K562 (cell line): Measurements from ENCODE around the gene MTTP. TPM values are rescaled to one million over a fixed set of nuclear protein-coding genes. Genes with fewer than 3 reads are reported as not detected.

Source experiments
- ATAC-seq: fragments of 200-7000 bp; cut with Tn5 transposase; 3 replicates; pipeline ENCODE4 v1.9.1; 2020; ENCODE audit warnings: moderate library complexity
- BruUV-seq: library from RNA; stranded (reverse); fragments of 400-500 nt; replicated peaks from 2 replicates; lab custom pipeline; 2021; lab: Mats Ljungman, UMichigan
- CTCF ChIA-PET: fragments of 300-600 bp; formaldehyde crosslinking; extraction: SDS; loops from one replicate; lab custom pipeline; 2021; ENCODE audit warnings: low intra/inter-chr PET ratio; lab: Yijun Ruan, JAX
- POLR2A ChIA-PET: fragments of 300-600, 350-650 bp; sonication (Branson Sonifier 250); formaldehyde crosslinking; extraction: SDS; loops from one replicate; lab custom pipeline; 2021; ENCODE audit warnings: antibody characterized with exemption, inconsistent platforms; lab: Yijun Ruan, JAX
- DNase-seq, 4 experiments: peaks; one replicate each; pipeline versions ENCODE4 v3.0.0 to v3.0.0-alpha.2; 2011 to 2018; ENCODE audit warnings: low spot score in 3 of 4, mixed read lengths in 3 of 4; ENCODE audit errors: extremely low read depth in 1 of 4
- FAIRE-seq: peaks from 2 replicates; lab custom pipeline; 2011; peaks lifted over from hg19 to GRCh38; lab: Jason Lieb, UNC
- H2AFZ ChIP-seq: 2 replicates; pipeline ENCODE4 v1.6.0; 2011; ENCODE audit warnings: low read depth, low read length, control low read depth, inconsistent platforms
- H3K27ac ChIP-seq: fragments of 200-600 bp; 3 replicates; pipeline ENCODE4 v1.8.0; 2011; ENCODE audit warnings: low read depth, mild to moderate bottlenecking, control low read depth, inconsistent platforms, low read length, moderate library complexity, mixed read lengths; ENCODE audit errors: extremely low read depth
- H3K27me3 ChIP-seq, 2 experiments: fragments of 300-600 bp in 1 of 2; 2 replicates in 1 of 2; 3 replicates in 1 of 2; pipeline versions ENCODE4 v1.6.0 to v1.8.0; 2011; ENCODE audit warnings: inconsistent platforms in 2 of 2, low read length in 2 of 2, mild to moderate bottlenecking in 1 of 2, mixed read lengths in 1 of 2, moderate library complexity in 1 of 2; ENCODE audit not compliant: control insufficient read depth in 2 of 2, insufficient read depth in 2 of 2
- H3K36me3 ChIP-seq: fragments of 300-600 bp; 3 replicates; pipeline ENCODE4 v1.8.0; 2011; ENCODE audit warnings: mild to moderate bottlenecking, low read length, inconsistent platforms; ENCODE audit not compliant: control insufficient read depth, insufficient read depth
- H3K4me1 ChIP-seq, 2 experiments: fragments of 200-600 bp in 1 of 2; replicated peaks in 1 of 2; 2 replicates in 1 of 2; 3 replicates in 1 of 2; pipeline versions ENCODE4 v1.5.1 to v1.8.0; 2011; ENCODE audit warnings: inconsistent platforms in 2 of 2, low read length in 2 of 2, mild to moderate bottlenecking in 1 of 2, mixed read lengths in 1 of 2, moderate library complexity in 1 of 2; ENCODE audit not compliant: control insufficient read depth in 2 of 2, insufficient read depth in 2 of 2
- H3K4me2 ChIP-seq: 2 replicates; pipeline ENCODE4 v1.6.1; 2011; ENCODE audit warnings: low read length, control low read depth, inconsistent platforms, mixed read lengths; ENCODE audit not compliant: insufficient read depth
- H3K4me3 ChIP-seq: fragments of 200-600 bp; sonication (generic), shearing (Covaris generic); 2 replicates; pipeline ENCODE4 v1.5.1; 2016; ENCODE audit warnings: control low read depth, inconsistent platforms
- H3K79me2 ChIP-seq: fragments of 200-600 bp; 3 replicates; pipeline ENCODE4 v1.8.0; 2011; ENCODE audit warnings: low read length, inconsistent platforms; ENCODE audit not compliant: control insufficient read depth, insufficient read depth
- H3K9ac ChIP-seq, 2 experiments: 2 replicates each; pipeline versions ENCODE4 v1.6.0 to v1.6.1; 2011; ENCODE audit warnings: low read depth in 2 of 2, low read length in 2 of 2, control low read depth in 1 of 2, inconsistent platforms in 1 of 2, mild to moderate bottlenecking in 1 of 2, mixed read lengths in 1 of 2; ENCODE audit not compliant: insufficient read depth in 1 of 2
- H3K9me1 ChIP-seq: one replicate; pipeline ENCODE4 v1.6.0; 2011; ENCODE audit warnings: inconsistent platforms, mild to moderate bottlenecking, low read length, moderate library complexity; ENCODE audit not compliant: control insufficient read depth, insufficient read depth
- H3K9me3 ChIP-seq: replicated peaks from 2 replicates; pipeline ENCODE4 v1.5.1; 2011; ENCODE audit warnings: low read depth, low read length, inconsistent platforms; ENCODE audit not compliant: control insufficient read depth, insufficient read depth
- H4K20me1 ChIP-seq: replicated peaks from 2 replicates; pipeline ENCODE4 v1.6.1; 2011; ENCODE audit warnings: low read length, inconsistent platforms, mixed read lengths; ENCODE audit not compliant: control insufficient read depth, insufficient read depth
- CEBPG ChIP-seq, 3 experiments: fragments of 200-800 bp in 1 of 3; sonication (Bioruptor generic) in 1 of 3; sonication (generic) in 1 of 3; formaldehyde crosslinking in 1 of 3; IDR thresholded peaks in 2 of 3; conservative IDR thresholded peaks in 1 of 3; 2 replicates each; pipeline versions ENCODE4 v1.6.1 to v1.8.0; 2016 to 2022; ENCODE audit warnings: missing compliant biosample characterization in 2 of 3, missing genetic modification characterization in 2 of 3, mild to moderate bottlenecking in 1 of 3, missing genetic modification reagents in 1 of 3
- in situ Hi-C: fragments of 300-500 bp; cut with MboI; formaldehyde crosslinking; loops from 4 replicates; pipeline ENCODE4 v1.15.0; 2018; ENCODE audit warnings: inconsistent platforms, mixed read lengths
- intact Hi-C: fragments of 100-400 bp; cut with micrococcal nuclease; formaldehyde crosslinking; loops from 2 replicates; pipeline ENCODE4 v1.14.2; 2022
- polyA plus RNA-seq, 8 experiments: library from polyadenylated mRNA; depleted of rRNA in 4 of 8; stranded (reverse) in 5 of 8; unstranded in 3 of 8; fragments of >200 nt; fragmentation: Nextera tagmentation in 2 of 8; fragmentation: Illumina TruSeq in 1 of 8; extraction: Ambion mirVana in 2 of 8; extraction: Trizol in 1 of 8; gene quantifications; 2 replicates each; pipeline versions ENCODE4 v1.2.1 to v1.2.3, GENCODE V29; 2011 to 2014; ENCODE audit warnings: inconsistent platforms in 1 of 8, missing spikeins in 1 of 8
- total RNA-seq, 7 experiments: library from RNA; depleted of rRNA in 6 of 7; stranded (reverse); fragments of >200 nt in 6 of 7; fragmentation: Illumina TruSeq in 2 of 7; extraction: Trizol in 2 of 7; gene quantifications; 2 replicates each; pipeline versions ENCODE4 v1.2.1 to v1.2.3, GENCODE V29; 2011 to 2021; ENCODE audit warnings: low replicate concordance in 1 of 7
- TF ChIP-seq, protein P1 (sequence below): fragments of 450-650 bp; formaldehyde crosslinking; IDR thresholded peaks from 2 replicates; pipeline ENCODE4 v1.4.0; 2022; ENCODE audit warnings: mild to moderate bottlenecking, moderate library complexity
- TF ChIP-seq, protein P2 (sequence below): fragments of 450-650 bp; IDR thresholded peaks from one replicate; pipeline ENCODE4 v1.6.1; 2018; ENCODE audit warnings: mild to moderate bottlenecking, moderate library complexity; ENCODE audit not compliant: partially characterized antibody

The MTTP gene
- total and polyA plus RNA-seq, 9 of the 15 experiments (the other 6 are each of a cell fraction or from before 2014, with no cell fraction given) = 0.01 to 0.29 (median 0.04) TPM; not detected in 2

DNA sequence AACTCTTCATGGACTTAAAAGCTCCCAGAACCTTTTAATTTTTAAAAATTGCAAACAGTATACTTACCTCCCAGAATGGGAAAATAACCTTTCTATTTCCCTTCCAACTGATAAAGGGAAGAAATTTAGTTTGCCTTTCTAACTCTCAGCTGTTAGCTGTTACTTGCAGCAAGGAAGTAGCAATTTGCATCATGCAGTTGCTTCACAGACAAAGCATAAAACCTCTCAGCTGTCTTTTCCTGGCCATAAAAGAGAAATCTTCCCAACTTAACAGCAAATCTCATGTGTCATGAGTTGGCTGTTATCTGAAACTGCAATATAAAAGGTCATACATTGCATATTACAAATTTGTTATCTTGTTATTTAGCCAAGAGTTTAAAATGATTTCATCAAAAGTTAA is 45.4 kb upstream of the MTTP start:
- Histone ChIP-seq H4K20me1 (no peaks in the 10 kb centered on the region), H3K79me2 (no peaks in the 10 kb centered on the region), H3K4me1 (no peaks in the 10 kb centered on the region), H3K36me3 (no peaks in the 10 kb centered on the region), H3K4me2 (no peak overlapping the region), H2AFZ (no peak overlapping the region), H3K9ac (no peak overlapping the region), H3K9me1 (no peaks in the 10 kb centered on the region), H3K9me3 (no peaks in the 10 kb centered on the region), H3K27me3 (0 out of 5 replicates have a peak, but pooled peaks cover 0 to 3% of the 10 kb centered on the region in 2 experiments), H3K4me3 (no peak overlapping the region), H3K27ac (no peak overlapping the region)
- TF ChIP-seq, protein P1, sequence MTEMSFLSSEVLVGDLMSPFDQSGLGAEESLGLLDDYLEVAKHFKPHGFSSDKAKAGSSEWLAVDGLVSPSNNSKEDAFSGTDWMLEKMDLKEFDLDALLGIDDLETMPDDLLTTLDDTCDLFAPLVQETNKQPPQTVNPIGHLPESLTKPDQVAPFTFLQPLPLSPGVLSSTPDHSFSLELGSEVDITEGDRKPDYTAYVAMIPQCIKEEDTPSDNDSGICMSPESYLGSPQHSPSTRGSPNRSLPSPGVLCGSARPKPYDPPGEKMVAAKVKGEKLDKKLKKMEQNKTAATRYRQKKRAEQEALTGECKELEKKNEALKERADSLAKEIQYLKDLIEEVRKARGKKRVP = peak; percentile 72; the same call in 1 of the 2 replicates
- TF ChIP-seq, protein P2, sequence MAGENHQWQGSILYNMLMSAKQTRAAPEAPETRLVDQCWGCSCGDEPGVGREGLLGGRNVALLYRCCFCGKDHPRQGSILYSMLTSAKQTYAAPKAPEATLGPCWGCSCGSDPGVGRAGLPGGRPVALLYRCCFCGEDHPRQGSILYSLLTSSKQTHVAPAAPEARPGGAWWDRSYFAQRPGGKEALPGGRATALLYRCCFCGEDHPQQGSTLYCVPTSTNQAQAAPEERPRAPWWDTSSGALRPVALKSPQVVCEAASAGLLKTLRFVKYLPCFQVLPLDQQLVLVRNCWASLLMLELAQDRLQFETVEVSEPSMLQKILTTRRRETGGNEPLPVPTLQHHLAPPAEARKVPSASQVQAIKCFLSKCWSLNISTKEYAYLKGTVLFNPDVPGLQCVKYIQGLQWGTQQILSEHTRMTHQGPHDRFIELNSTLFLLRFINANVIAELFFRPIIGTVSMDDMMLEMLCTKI = no peak
- no peak for TF ChIP-seq CEBPG (CRISPR knock-in tag; IDR thresholded peaks at IDR 0.05)
- TF ChIP-seq CEBPG (tag; conservative IDR thresholded peaks at IDR 0.05 in 1 of 2, IDR thresholded peaks at IDR 0.05 in 1 of 2) = peak; percentile 75 to 83
- in situ Hi-C loops = no loop called here
- DNase-seq (no peak), FAIRE-seq (no peak), ATAC-seq (no peak)
- ChIA-PET POLR2A (no interaction called here), CTCF (no interaction called here)
- BruUV-seq = no TSS peak
- intact Hi-C loops = no loop called here
